Activated CD4-positive, alpha-beta T cell treated with anti-CD3 and anti-CD28 coated beads, Interleukin-2, amount 10 ng/mL, durations not matched to agents 24 days and 14 days (primary cell): Measurements from ENCODE around the gene LARP4B. TPM values are rescaled to one million over a fixed set of nuclear protein-coding genes. Genes with fewer than 3 reads are reported as not detected.

Experiments
- DNase-seq: peaks from one replicate; pipeline ENCODE4 v3.0.0; 2022
- H3K27ac Mint-ChIP-seq: one replicate; pipeline ENCODE4 v1.8.0; 2022; ENCODE audit warnings: mild to moderate bottlenecking, mixed read lengths
- H3K27me3 Mint-ChIP-seq: one replicate; pipeline ENCODE4 v1.8.0; 2022; ENCODE audit warnings: mixed read lengths
- H3K36me3 Mint-ChIP-seq: one replicate; pipeline ENCODE4 v1.8.0; 2022; ENCODE audit warnings: low read depth, mild to moderate bottlenecking, mixed read lengths
- H3K4me1 Mint-ChIP-seq: one replicate; pipeline ENCODE4 v1.8.0; 2021; ENCODE audit warnings: mixed read lengths
- H3K4me3 Mint-ChIP-seq: one replicate; pipeline ENCODE4 v1.8.0; 2022; ENCODE audit warnings: mild to moderate bottlenecking, moderate library complexity, mixed read lengths
- H3K9me3 Mint-ChIP-seq: one replicate; pipeline ENCODE4 v1.8.0; 2021; ENCODE audit warnings: mixed read lengths
- intact Hi-C: fragments of 100-400 bp; cut with micrococcal nuclease; formaldehyde crosslinking; loops from one replicate; pipeline ENCODE4 v1.15.1; 2023
- total RNA-seq: library from RNA; stranded (reverse); gene quantifications from 2 replicates; pipeline ENCODE4 v1.2.3, GENCODE V29; 2022

The LARP4B gene
- total RNA-seq, 1 donor from 2014 or later, result 169 TPM

DNA sequence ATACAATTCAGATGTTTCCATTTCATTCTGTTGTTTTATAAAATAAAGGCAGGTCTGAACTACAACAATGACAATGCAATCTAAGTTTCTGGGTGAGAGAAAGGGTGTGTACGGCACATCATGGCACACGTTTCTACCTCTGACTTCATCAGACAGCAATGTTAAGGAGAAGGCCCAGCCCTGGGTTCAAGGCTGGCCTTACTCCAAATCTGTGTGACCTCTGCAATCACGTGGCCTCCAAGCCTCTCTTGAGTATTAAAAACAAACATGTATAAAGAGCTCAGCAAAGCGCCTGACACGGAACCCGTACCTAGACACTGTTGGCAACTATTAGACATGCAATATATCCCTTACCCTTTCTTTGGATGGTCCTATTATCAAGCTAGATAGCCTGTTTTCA is 114.1 kb downstream of the LARP4B start:
- H3K9me3 Mint-ChIP-seq, result no peaks in the 10 kb centered on the region
- no peak overlapping the region for H3K27ac Mint-ChIP-seq
- H3K36me3 Mint-ChIP-seq, result peaks cover 70% of the 10 kb centered on the region

GRCh38 chr10:816958-817357 is 114.5 kb downstream of the LARP4B start:
- intact Hi-C loops, result no loop called here
- H3K27ac Mint-ChIP-seq, result no peak overlapping the region
- peaks cover 74% of the 10 kb centered on the region for H3K36me3 Mint-ChIP-seq
- H3K9me3 Mint-ChIP-seq, result no peaks in the 10 kb centered on the region
- peak; percentile 48 for DNase-seq
- H3K4me3 Mint-ChIP-seq, result no peak overlapping the region
- H3K27me3 Mint-ChIP-seq, result no peaks in the 10 kb centered on the region
- H3K4me1 Mint-ChIP-seq, result peaks cover 6% of the 10 kb centered on the region

More for the DNA sequence above, 114.1 kb downstream of the LARP4B start:
- Mint-ChIP-seq H3K4me3 (no peak overlapping the region), H3K27me3 (no peaks in the 10 kb centered on the region), H3K4me1 (peaks cover 6% of the 10 kb centered on the region)
- no peak for DNase-seq
- intact Hi-C loops, result no loop called here

- peaks cover 70% of the 10 kb centered on the region for H3K36me3 Mint-ChIP-seq
- no peak overlapping the region for H3K27ac Mint-ChIP-seq
- H3K4me3 Mint-ChIP-seq, result no peak overlapping the region
- no peaks in the 10 kb centered on the region for H3K27me3 Mint-ChIP-seq
- H3K9me3 Mint-ChIP-seq, result no peaks in the 10 kb centered on the region
- peak; percentile 30 for DNase-seq
- peaks cover 4% of the 10 kb centered on the region for H3K4me1 Mint-ChIP-seq
- intact Hi-C loops, result no loop called here
Measured at GRCh38 chr10:816091-816477, 115.4 kb downstream of the LARP4B start.

DNA sequence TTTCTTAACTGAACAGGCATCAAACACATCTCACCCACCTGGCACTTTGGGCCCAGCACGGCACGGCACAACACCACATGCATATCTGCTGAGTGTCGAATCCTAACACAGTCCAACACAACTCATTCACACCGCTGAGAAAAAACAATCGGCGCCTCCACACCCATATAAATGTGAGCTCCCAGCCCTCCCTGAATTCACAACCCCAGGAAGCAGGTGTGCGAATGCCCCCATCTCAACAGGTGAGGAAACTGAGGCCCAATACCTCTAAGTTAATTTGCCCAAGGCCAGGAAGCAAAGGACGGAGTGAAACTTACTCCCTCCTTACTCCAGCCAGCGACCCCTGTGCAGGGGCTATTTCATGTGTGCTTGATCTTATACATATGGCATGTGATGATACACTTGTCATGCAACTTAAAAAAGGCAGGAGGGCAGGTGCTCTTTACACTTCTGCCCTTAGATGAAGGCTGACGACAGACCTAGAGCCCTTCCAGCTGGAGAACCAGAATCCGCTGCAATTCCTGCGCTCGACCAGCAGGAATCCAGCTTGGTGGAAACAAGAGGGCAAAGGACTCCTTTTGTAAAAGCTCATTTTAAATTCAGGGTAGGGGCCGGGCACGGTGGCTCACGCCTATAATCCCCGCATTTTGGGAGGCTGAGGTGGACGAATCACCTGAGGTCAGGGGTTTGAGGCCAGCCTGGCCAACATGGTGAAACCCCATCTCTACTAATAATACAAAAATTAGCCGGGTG is 116.0 kb downstream of the LARP4B start:
- peaks cover 64% of the 10 kb centered on the region for H3K36me3 Mint-ChIP-seq
- H3K4me3 Mint-ChIP-seq, result no peak overlapping the region
- no peaks in the 10 kb centered on the region for H3K27me3 Mint-ChIP-seq
- intact Hi-C loops, result no loop called here
- no peak overlapping the region for H3K27ac Mint-ChIP-seq
- H3K9me3 Mint-ChIP-seq, result no peaks in the 10 kb centered on the region
- H3K4me1 Mint-ChIP-seq, result no peaks in the 10 kb centered on the region
- DNase-seq, result peak; percentile 32

DNA sequence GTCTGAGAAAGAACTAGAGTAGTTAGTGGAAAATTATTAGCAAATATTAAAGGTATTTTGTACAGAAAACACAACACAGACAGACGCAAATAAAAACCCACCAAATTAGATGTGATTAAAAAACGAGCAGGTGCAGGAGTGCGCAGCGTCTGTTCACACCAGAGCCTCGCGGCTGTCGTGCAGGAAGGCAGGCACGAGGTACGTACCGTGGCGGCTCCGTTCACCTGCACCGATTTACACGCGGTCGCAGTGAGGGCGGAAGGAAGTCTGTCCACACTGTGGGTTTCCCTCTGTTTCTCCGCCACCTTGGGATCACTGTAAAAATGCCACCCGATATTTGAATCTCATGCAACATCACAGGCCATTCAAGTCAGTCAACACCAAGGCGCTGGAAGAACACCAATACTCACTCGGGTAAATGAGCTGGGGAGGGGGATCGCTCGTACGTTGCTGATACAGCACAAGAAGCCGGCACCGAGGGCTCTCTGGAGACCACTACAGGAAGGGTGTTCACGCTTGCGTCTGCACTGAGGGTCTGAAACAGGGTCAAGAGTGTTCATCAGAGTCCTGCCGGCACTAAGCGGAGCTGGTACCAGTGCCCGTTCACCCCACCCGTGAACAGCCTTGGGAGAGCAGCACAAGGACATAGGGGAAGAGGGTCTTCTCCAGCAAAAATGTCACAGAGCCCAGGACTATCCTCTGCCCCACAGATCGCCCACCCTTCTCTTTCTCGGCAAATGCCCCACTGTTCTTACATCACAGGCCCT is 116.8 kb downstream of the LARP4B start:
- Mint-ChIP-seq H3K4me3 (no peak overlapping the region), H3K27me3 (no peaks in the 10 kb centered on the region), H3K4me1 (no peaks in the 10 kb centered on the region), H3K27ac (peak overlapping the region; percentile 21), H3K9me3 (no peaks in the 10 kb centered on the region), H3K36me3 (peaks cover 58% of the 10 kb centered on the region)
- intact Hi-C loops, result no loop called here
- peak; percentile 47 for DNase-seq

DNA sequence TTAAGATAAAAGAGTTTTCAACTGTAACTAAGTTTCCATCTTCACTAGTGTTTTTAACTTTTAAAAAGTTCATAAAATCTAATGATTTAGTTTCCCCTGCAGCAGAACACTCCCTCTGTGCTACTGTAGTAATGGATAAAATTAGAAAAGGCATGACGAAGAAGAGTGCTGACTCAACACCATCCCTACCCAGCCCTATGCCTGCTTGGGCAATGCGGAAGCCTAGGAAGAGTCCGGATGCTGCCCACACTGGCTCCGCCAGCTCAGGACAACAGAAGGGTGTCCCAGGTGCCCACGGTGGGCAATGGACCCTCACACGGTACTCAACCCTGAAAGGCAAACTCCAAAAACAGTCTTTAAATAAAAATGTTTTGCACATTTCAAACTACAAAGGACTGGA is 118.2 kb downstream of the LARP4B start:
- Mint-ChIP-seq H3K9me3 (no peaks in the 10 kb centered on the region), H3K4me1 (no peaks in the 10 kb centered on the region), H3K27me3 (no peaks in the 10 kb centered on the region), H3K4me3 (no peak overlapping the region), H3K27ac (no peak overlapping the region), H3K36me3 (peaks cover 60% of the 10 kb centered on the region)
- intact Hi-C loops, result no loop called here
- DNase-seq, result peak; percentile 53

DNA sequence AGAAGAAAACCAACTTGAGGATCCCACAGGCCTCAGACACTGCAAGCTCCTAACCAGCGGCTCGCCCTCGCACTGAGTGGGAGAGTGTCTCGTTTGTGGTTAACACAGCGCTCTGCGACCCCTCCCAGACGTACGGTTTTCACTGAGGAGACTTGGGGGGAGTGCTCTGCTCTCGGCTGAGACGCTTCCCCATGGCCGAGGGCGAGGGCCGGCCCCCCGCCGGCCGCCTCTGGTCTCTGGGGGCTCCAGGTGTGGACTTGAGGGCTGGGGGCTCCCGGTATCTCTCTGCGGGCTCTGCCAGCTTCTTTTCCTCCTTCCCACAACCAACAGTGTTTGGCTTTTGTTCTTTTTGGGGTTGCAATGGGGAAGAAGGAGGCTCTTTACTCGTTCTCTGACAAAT is 118.7 kb downstream of the LARP4B start:
- Mint-ChIP-seq H3K4me3 (no peak overlapping the region), H3K9me3 (no peaks in the 10 kb centered on the region), H3K4me1 (no peaks in the 10 kb centered on the region), H3K27ac (no peak overlapping the region), H3K36me3 (peaks cover 58% of the 10 kb centered on the region), H3K27me3 (no peaks in the 10 kb centered on the region)
- intact Hi-C loops, result no loop called here
- DNase-seq, result peak; percentile 48

- Mint-ChIP-seq H3K4me3 (no peak overlapping the region), H3K9me3 (no peaks in the 10 kb centered on the region), H3K36me3 (peaks cover 52% of the 10 kb centered on the region), H3K4me1 (no peaks in the 10 kb centered on the region), H3K27ac (no peak overlapping the region), H3K27me3 (no peaks in the 10 kb centered on the region)
- DNase-seq, result peak; percentile 39
- intact Hi-C loops, result no loop called here
Measured at GRCh38 chr10:811379-812175, 119.9 kb downstream of the LARP4B start.

GRCh38 chr10:810351-810846 is 121.1 kb downstream of the LARP4B start:
- no peak overlapping the region for H3K27ac Mint-ChIP-seq
- no peak for DNase-seq
- H3K36me3 Mint-ChIP-seq, result peaks cover 50% of the 10 kb centered on the region
- no peaks in the 10 kb centered on the region for H3K27me3 Mint-ChIP-seq
- no peaks in the 10 kb centered on the region for H3K4me1 Mint-ChIP-seq
- intact Hi-C loops, result no loop called here
- no peaks in the 10 kb centered on the region for H3K9me3 Mint-ChIP-seq
- H3K4me3 Mint-ChIP-seq, result no peak overlapping the region

GRCh38 chr10:809671-810350 is 121.7 kb downstream of the LARP4B start:
- Mint-ChIP-seq H3K4me3 (no peak overlapping the region), H3K4me1 (peaks cover 1% of the 10 kb centered on the region), H3K27ac (no peak overlapping the region), H3K9me3 (no peaks in the 10 kb centered on the region), H3K36me3 (peaks cover 44% of the 10 kb centered on the region), H3K27me3 (no peaks in the 10 kb centered on the region)
- DNase-seq, result no peak
- intact Hi-C loops, result loop anchor here (10.0 kb wide), 1 partner anchor 295 kb away; no protein-coding TSS in a partner anchor

DNA sequence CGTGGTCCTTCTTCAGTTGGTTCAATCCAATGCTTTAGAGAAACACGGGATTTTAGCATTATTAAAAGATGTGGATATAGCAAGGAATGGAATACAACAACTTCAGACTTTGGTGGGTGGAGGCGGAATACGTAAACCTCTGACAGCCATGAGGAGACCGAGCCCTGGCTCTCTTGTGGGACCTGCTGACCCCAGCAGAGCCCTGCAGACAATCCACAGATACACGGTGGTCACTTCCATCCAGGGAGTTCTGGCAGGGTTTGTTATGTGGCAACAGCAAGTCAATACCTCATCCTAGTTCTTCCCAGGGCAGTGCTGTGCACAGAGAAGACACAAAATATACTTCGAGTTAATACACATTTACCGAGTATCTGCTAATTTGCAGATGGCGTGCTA is 123.5 kb downstream of the LARP4B start:
- peaks cover 31% of the 10 kb centered on the region for H3K36me3 Mint-ChIP-seq

GRCh38 chr10:807163-807957 is 124.1 kb downstream of the LARP4B start:
- no peak for DNase-seq
- H3K27ac Mint-ChIP-seq, result no peak overlapping the region
- peaks cover 3% of the 10 kb centered on the region for H3K4me1 Mint-ChIP-seq
- intact Hi-C loops, result loop anchor here (10.0 kb wide), 1 partner anchor 293 kb away; no protein-coding TSS in a partner anchor
- H3K36me3 Mint-ChIP-seq, result peaks cover 31% of the 10 kb centered on the region
- no peak overlapping the region for H3K4me3 Mint-ChIP-seq
- no peaks in the 10 kb centered on the region for H3K9me3 Mint-ChIP-seq
- no peaks in the 10 kb centered on the region for H3K27me3 Mint-ChIP-seq

More for the DNA sequence above, 123.5 kb downstream of the LARP4B start:
- H3K9me3 Mint-ChIP-seq, result no peaks in the 10 kb centered on the region
- H3K27me3 Mint-ChIP-seq, result no peaks in the 10 kb centered on the region
- H3K27ac Mint-ChIP-seq, result no peak overlapping the region
- intact Hi-C loops, result loop anchor here (10.0 kb wide), 1 partner anchor 293 kb away; no protein-coding TSS in a partner anchor
- peaks cover 3% of the 10 kb centered on the region for H3K4me1 Mint-ChIP-seq
- no peak for DNase-seq
- H3K4me3 Mint-ChIP-seq, result no peak overlapping the region
